ENCODE results near the gene CDH23.

The CDH23 gene

DNA sequence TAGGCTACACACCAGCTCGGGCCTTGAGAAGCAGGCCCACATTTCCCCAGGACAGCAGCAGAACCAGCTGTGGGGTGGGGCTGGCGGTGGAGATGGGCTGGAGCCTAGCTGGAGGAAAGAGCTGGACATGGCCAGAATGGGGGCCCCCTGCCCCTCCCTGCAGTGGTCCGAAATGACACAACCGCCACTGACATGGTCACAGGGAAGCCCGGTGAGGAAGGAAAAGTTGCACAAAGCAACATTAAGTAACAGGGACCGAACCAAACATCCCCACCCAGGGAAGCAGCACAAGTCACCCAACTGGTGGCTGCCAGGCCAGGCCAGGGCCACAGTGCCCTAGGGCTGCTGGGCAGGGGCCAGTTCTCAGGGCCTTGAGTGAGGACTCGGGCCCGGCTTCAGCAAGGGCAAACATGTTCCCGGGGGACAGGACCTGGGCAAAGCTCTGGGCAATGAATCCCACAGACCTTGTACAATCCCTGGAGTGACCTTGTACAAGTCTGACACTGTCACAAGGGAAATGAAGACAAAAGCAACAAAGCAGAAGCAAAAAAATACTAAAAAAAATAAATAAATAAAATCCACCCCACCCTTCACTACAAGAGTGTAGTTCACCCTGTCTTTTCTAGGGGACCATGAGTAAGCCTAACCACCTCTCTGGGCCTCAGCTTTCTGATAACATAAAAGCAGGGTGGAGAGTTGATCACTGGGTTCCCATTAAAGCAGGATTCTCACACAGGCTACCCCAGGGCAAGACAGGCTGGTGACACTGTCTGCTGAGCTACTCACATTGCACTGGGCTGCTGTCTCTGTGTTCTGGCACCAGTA, 421.3 kb downstream of the CDH23 start:
- Histone ChIP-seq H3K27me3 (no peaks in the 10 kb centered on the region), H3K36me3 (peaks cover 99% of the 10 kb centered on the region), H3K27ac (peak overlapping the region; percentile 92), H3K9me3 (no peaks in the 10 kb centered on the region), H3K4me3 (ENCODE audit: low read depth in 1 of 2, low read length in 1 of 2) (peak overlapping the region; percentile 54 to 55), H3K4me1 (ENCODE audit: control insufficient read depth in 1 of 2, insufficient read depth in 1 of 2, low read depth in 1 of 2, low read length in 1 of 2) (peaks cover 96 to 100% of the 10 kb centered on the region in 2 experiments)
- TF ChIP-seq, protein P1, sequence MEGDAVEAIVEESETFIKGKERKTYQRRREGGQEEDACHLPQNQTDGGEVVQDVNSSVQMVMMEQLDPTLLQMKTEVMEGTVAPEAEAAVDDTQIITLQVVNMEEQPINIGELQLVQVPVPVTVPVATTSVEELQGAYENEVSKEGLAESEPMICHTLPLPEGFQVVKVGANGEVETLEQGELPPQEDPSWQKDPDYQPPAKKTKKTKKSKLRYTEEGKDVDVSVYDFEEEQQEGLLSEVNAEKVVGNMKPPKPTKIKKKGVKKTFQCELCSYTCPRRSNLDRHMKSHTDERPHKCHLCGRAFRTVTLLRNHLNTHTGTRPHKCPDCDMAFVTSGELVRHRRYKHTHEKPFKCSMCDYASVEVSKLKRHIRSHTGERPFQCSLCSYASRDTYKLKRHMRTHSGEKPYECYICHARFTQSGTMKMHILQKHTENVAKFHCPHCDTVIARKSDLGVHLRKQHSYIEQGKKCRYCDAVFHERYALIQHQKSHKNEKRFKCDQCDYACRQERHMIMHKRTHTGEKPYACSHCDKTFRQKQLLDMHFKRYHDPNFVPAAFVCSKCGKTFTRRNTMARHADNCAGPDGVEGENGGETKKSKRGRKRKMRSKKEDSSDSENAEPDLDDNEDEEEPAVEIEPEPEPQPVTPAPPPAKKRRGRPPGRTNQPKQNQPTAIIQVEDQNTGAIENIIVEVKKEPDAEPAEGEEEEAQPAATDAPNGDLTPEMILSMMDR (IDR thresholded peaks at IDR 0.05): no peak

DNA sequence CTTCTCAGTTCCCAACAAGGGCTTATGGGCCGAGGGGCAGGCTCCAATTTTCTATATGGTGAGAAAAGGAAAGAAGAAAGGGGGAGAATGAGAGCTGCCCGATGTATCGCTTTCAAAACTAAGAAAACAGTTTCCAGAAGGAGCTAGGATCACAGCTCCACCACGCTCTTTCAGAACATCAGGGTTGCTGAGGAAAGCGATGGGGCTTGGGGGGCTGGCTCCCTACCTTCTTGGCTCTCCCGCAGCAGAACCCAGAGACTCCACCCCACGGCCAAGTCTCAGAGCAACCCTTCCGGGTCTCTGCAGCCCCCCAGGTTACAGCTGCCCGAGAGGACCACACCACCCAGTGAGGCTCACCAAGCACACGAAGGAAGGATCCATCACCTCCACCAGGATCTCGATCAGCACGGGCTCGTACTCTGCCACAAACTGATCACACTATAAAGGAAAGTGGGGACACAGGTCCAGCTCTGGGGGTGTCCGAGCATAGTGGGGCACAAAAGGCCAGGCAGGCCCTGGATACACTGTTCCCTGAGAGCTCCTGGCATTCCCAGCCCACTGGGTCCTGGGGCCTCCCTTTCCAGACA, 422.0 kb downstream of the CDH23 start:
- Histone ChIP-seq H3K27ac (peak overlapping the region; percentile 92), H3K9me3 (no peaks in the 10 kb centered on the region), H3K27me3 (no peaks in the 10 kb centered on the region), H3K4me1 (ENCODE audit: control insufficient read depth in 1 of 2, insufficient read depth in 1 of 2, low read depth in 1 of 2, low read length in 1 of 2) (peaks cover 99 to 100% of the 10 kb centered on the region in 2 experiments), H3K36me3 (peaks cover 97% of the 10 kb centered on the region), H3K4me3 (ENCODE audit: low read depth in 1 of 2, low read length in 1 of 2) (peak overlapping the region; percentile 54 to 55)
- TF ChIP-seq, protein P1 (IDR thresholded peaks at IDR 0.05): no peak

DNA sequence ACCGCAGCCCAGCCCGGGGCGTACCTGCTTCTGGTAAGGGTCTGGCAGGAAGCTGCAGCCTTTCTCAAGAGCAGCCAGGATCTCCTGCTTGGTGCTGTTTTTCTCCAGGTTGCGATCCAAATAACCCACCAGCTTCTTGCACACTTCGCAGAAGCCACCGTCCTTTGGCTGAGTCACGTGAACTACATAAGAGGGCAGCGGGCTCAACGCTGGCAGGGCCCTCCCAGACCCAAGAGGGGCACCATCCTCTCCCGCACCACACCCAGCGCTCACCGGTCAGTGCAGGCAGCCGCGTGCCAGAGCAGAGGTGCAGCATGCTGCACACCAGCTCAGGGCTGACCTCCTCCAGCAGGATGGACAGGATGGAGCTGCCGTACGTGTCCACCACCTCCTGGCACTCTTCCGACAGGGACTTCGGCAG, 422.7 kb downstream of the CDH23 start:
- Histone ChIP-seq H3K4me3 (ENCODE audit: low read depth in 1 of 2, low read length in 1 of 2) (peak overlapping the region in 1 of 2 experiments; percentile 54), H3K27ac (peak overlapping the region; percentile 92), H3K4me1 (ENCODE audit: control insufficient read depth in 1 of 2, insufficient read depth in 1 of 2, low read depth in 1 of 2, low read length in 1 of 2) (peaks cover 100% of the 10 kb centered on the region in 2 experiments), H3K9me3 (no peaks in the 10 kb centered on the region), H3K27me3 (no peaks in the 10 kb centered on the region), H3K36me3 (peaks cover 96% of the 10 kb centered on the region)
- TF ChIP-seq, protein P1 (IDR thresholded peaks at IDR 0.05): no peak

DNA sequence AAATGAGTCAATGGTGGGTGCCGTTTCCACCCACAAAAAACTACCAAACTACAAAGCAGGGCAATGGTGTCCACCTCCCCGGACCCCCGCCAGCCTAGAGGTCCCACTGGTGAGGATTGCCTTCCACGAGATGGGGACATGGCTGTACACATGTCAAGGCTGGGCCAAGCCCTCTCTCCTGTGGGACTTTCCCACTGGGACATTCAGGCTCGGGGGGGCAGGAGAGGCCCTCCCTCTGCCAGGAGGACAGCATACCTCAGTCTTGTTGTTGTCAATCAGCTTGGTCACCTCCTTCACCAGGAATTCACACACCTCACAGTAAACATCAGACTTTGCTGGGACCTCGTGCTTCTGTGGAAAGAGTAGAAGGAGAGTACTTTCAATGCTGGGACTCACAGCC, 423.3 kb downstream of the CDH23 start:
- H3K4me3 ChIP-seq (ENCODE audit: low read depth in 1 of 2, low read length in 1 of 2): no peak overlapping the region
- no peaks in the 10 kb centered on the region for H3K9me3 ChIP-seq
- TF ChIP-seq, protein P1 (IDR thresholded peaks at IDR 0.05): no peak
- H3K27me3 ChIP-seq: no peaks in the 10 kb centered on the region
- H3K4me1 ChIP-seq (ENCODE audit: control insufficient read depth in 1 of 2, insufficient read depth in 1 of 2, low read depth in 1 of 2, low read length in 1 of 2): peaks cover 100% of the 10 kb centered on the region in 2 experiments
- peak overlapping the region; percentile 92 for H3K27ac ChIP-seq
- peaks cover 96% of the 10 kb centered on the region for H3K36me3 ChIP-seq

DNA sequence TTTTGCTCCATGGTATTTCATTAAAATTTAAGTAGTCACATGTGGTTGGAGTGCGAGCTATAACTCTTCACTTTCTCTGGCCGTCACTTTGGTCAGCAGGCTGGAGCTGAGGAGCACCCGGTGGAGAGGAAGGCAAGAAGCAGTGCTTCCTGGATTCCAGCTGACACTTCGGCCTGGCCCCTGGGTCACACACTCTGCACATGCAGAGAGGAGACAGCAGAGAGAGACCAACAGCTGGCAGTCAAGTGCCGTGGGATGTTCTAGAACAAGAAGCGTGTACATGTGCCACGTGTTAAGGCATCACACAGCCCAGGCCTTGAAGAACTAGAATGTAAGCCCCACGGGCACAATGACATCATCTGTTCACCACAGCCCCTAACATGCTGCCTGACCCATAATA, 424.2 kb downstream of the CDH23 start:
- peaks cover 100% of the 10 kb centered on the region in 2 experiments for H3K4me1 ChIP-seq (ENCODE audit: control insufficient read depth in 1 of 2, insufficient read depth in 1 of 2, low read depth in 1 of 2, low read length in 1 of 2)
- TF ChIP-seq, protein P1 (IDR thresholded peaks at IDR 0.05): no peak

More for the DNA sequence above, 424.2 kb downstream of the CDH23 start:
- Histone ChIP-seq H3K27ac (peak overlapping the region; percentile 92), H3K36me3 (peaks cover 96% of the 10 kb centered on the region), H3K4me3 (ENCODE audit: low read depth in 1 of 2, low read length in 1 of 2) (no peak overlapping the region), H3K9me3 (no peaks in the 10 kb centered on the region), H3K27me3 (no peaks in the 10 kb centered on the region)

All from neutrophil (primary cell).